Measurements from ENCODE around the gene FNIP2.

Gene FNIP2

GRCh38 chr4:158813113-158813512 lies 44.3 kb downstream of the FNIP2 start:
- no peak for DNase-seq (ENCODE audit: low read depth)
- no peak overlapping the region for H3K4me3 ChIP-seq (ENCODE audit: low read depth, low read length)
- TF ChIP-seq CTCF (IDR thresholded peaks at IDR 0.05; ENCODE audit: insufficient read depth, low read depth, low read length, missing control alignments), result no peak

DNA sequence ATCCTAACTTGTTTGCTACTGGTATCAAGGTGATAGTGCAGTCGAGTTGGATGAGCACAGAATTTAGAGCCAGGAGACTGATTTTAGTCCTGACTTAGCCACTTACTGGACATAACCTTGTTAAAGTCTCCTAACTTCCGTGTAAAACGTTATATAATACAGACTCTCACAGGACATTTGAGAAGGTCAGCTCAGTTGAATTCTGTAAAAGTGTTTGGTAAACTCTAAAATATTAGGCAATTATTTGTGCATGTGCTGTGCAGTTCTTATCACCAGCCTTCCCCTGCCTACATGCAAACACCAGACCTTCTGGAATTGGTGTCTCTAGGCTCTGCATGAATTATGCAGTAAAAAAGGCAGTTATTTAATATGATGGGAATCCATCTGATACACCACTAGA lies 45.4 kb downstream of the FNIP2 start:
- no peak overlapping the region for H3K4me3 ChIP-seq (ENCODE audit: low read depth, low read length)
- no peak for TF ChIP-seq CTCF (IDR thresholded peaks at IDR 0.05; ENCODE audit: insufficient read depth, low read depth, low read length, missing control alignments)
- no peak for DNase-seq (ENCODE audit: low read depth)

GRCh38 chr4:158814636-158815330 lies 46.0 kb downstream of the FNIP2 start:
- no peak for TF ChIP-seq CTCF (IDR thresholded peaks at IDR 0.05; ENCODE audit: insufficient read depth, low read depth, low read length, missing control alignments)
- no peak for DNase-seq (ENCODE audit: low read depth)
- no peak overlapping the region for H3K4me3 ChIP-seq (ENCODE audit: low read depth, low read length)

GRCh38 chr4:158816955-158817354 lies 48.1 kb downstream of the FNIP2 start:
- H3K4me3 ChIP-seq (ENCODE audit: low read depth, low read length), result no peak overlapping the region
- TF ChIP-seq CTCF (IDR thresholded peaks at IDR 0.05; ENCODE audit: insufficient read depth, low read depth, low read length, missing control alignments), result no peak
- no peak for DNase-seq (ENCODE audit: low read depth)

DNA sequence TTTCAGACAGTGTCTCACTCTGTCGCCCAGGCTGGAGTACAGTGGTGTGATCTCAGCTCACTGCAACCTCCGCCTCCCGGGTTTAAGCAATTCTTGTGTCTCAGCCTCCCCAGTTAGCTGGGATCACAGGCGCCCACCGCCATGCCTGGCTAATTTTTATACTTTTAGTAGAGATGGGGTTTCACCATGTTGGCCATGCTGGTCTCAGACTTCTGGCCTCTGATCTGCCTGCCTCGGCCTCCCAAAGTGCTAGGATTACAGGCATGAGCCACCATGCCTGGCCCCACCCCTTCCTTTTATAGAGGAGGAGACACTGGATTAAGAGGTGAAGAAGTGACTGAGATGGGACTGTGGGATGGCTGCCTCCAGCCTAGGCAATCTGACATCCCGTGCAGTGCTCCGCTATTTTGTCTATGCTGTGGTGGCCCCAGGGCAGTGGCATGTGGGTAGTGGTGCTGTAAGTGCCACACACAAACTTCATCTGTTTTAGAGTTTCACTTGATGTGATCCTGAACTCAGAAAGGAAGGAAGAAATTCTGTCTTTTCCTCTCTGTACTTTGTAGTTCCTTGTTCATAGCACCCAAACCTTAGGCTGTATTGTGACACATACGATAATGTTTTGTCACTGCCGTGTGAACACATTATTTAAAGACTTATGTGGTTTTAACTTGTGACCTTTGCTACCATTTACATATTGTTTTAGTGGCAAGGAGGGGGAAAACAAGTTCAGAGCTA lies 48.9 kb downstream of the FNIP2 start:
- no peak overlapping the region for H3K4me3 ChIP-seq (ENCODE audit: low read depth, low read length)
- no peak for TF ChIP-seq CTCF (IDR thresholded peaks at IDR 0.05; ENCODE audit: insufficient read depth, low read depth, low read length, missing control alignments)
- peak; percentile 60 for DNase-seq (ENCODE audit: low read depth)

DNA sequence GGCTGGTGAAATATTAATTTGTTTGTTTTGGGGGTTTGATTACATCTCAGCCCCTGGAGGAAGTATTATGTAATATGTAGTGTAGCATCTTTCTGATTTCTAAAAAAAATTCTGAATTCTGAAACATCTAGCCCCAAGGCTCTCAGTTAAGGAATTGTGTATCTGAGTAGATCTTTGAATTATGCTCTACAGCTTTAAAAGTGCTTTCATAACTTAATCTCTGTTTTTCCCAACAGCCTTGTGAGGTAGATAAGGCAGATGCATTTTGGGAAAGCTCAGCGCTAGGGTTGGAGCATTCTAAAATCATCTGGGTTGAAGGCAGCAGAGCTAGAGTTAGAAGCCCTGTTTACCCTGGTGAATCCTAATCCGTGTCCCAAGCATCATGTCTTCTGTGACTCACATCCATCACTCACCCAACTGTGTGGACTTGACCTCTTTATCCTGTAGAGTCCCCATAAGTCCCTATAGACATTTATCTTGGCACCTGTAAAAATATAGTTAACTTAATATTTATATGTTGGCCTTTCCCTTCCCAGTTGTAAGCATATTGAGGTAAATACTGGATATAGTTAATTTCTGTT lies 49.8 kb downstream of the FNIP2 start:
- no peak overlapping the region for H3K4me3 ChIP-seq (ENCODE audit: low read depth, low read length)
- DNase-seq (ENCODE audit: low read depth), result no peak

More for the DNA sequence above, 49.8 kb downstream of the FNIP2 start:
- no peak for TF ChIP-seq CTCF (IDR thresholded peaks at IDR 0.05; ENCODE audit: insufficient read depth, low read depth, low read length, missing control alignments)
